HG02588 (cell line): Measurements from ENCODE around the gene GIMAP7.
A peak's percentile ranks its signal among the peaks of the same experiment; 100 is the strongest.
"Not testable (repeated sequence)": the region's sequence is repeated elsewhere in the genome, so short reads cannot be mapped to it uniquely, and the experiment has no call there.

Experiments
- ATAC-seq: cut with Tn5 transposase; IDR thresholded peaks from one replicate; pipeline ENCODE4 v1.9.1; 2021; ENCODE audit warnings: mild to moderate bottlenecking, moderate library complexity; ENCODE audit not compliant: unreplicated experiment

The GIMAP7 gene

GRCh38 chr7:150514748-150515222 lies at the start of gene GIMAP7:
Gene GIMAP7, plus strand, starts transcription at chr7:150514872. Its CDS starts 5,103 bp downstream, at chr7:150519975.
- peak; percentile 64 for ATAC-seq

GRCh38 chr7:150464962-150465361 lies 49.7 kb upstream of the GIMAP7 start:
- ATAC-seq: no peak

GRCh38 chr7:150465414-150465813 lies 49.3 kb upstream of the GIMAP7 start:
- no peak for ATAC-seq

- ATAC-seq: no peak
These were observed 48.2 kb upstream of the GIMAP7 start for GRCh38 chr7:150466477-150466876.

- no peak for ATAC-seq
These were observed 46.4 kb upstream of the GIMAP7 start for GRCh38 chr7:150468241-150468640.

GRCh38 chr7:150471886-150472285 lies 42.8 kb upstream of the GIMAP7 start:
- no peak for ATAC-seq

GRCh38 chr7:150473902-150474301 lies 40.8 kb upstream of the GIMAP7 start:
- ATAC-seq: no peak

- ATAC-seq: no peak
These were observed 38.4 kb upstream of the GIMAP7 start for GRCh38 chr7:150476285-150476684.

GRCh38 chr7:150476819-150477631 lies 37.6 kb upstream of the GIMAP7 start:
- no peak for ATAC-seq

GRCh38 chr7:150479023-150479716 lies 35.5 kb upstream of the GIMAP7 start:
- ATAC-seq: no peak

GRCh38 chr7:150481186-150481920 lies 33.3 kb upstream of the GIMAP7 start:
- ATAC-seq: no peak

- no peak for ATAC-seq
These were observed 32.8 kb upstream of the GIMAP7 start for GRCh38 chr7:150481922-150482321.

GRCh38 chr7:150483514-150483913 lies 31.2 kb upstream of the GIMAP7 start:
- not testable (repeated sequence) for ATAC-seq

GRCh38 chr7:150484071-150484470 lies 30.6 kb upstream of the GIMAP7 start:
- not testable (repeated sequence) for ATAC-seq

GRCh38 chr7:150487625-150488024 lies 27.0 kb upstream of the GIMAP7 start:
- ATAC-seq: no peak

- no peak for ATAC-seq
These were observed 24.9 kb upstream of the GIMAP7 start for GRCh38 chr7:150489782-150490181.

GRCh38 chr7:150493442-150493841 lies 21.2 kb upstream of the GIMAP7 start:
- not testable (repeated sequence) for ATAC-seq

- no peak for ATAC-seq
These were observed 12.2 kb upstream of the GIMAP7 start for GRCh38 chr7:150502519-150502918.

GRCh38 chr7:150503155-150503554 lies 11.5 kb upstream of the GIMAP7 start:
- no peak for ATAC-seq

GRCh38 chr7:150503581-150503980 lies 11.1 kb upstream of the GIMAP7 start:
- no peak for ATAC-seq

GRCh38 chr7:150507947-150508602 lies 6.6 kb upstream of the GIMAP7 start:
- ATAC-seq: no peak
